Midbrain (tissue), 1 donor: ENCODE measurements around the gene CHD3.
A peak's percentile ranks its signal among the peaks of the same experiment; 100 is the strongest.

Experiments
- DNase-seq: peaks from one replicate; lab custom pipeline; 2025; lab: John Stamatoyannopoulos, UW

The CHD3 gene

GRCh38 chr17:7894226-7894625 lies 5.6 kb downstream of the CHD3 start:
- no peak for DNase-seq

GRCh38 chr17:7894866-7895265 lies 6.3 kb downstream of the CHD3 start:
- no peak for DNase-seq

DNA sequence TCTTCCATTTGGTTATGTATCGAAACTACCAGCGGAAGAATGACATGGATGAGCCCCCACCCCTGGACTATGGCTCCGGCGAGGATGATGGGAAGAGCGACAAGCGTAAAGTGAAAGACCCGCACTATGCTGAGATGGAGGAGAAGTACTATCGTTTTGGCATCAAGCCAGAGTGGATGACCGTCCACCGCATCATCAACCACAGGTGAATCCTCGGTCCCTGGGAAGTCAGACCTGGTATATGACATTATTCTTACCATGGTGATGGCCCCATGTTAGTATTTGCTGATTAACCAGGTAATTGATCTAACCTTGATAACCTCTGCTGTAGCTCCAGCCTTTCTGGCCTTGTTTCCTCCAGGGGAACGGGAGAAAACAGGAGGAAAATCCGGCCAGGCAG lies 8.5 kb downstream of the CHD3 start:
- no peak for DNase-seq

GRCh38 chr17:7897773-7898172 lies 9.2 kb downstream of the CHD3 start:
- DNase-seq, result peak; percentile 42

GRCh38 chr17:7903154-7904103 lies 14.8 kb downstream of the CHD3 start:
- no peak for DNase-seq

DNA sequence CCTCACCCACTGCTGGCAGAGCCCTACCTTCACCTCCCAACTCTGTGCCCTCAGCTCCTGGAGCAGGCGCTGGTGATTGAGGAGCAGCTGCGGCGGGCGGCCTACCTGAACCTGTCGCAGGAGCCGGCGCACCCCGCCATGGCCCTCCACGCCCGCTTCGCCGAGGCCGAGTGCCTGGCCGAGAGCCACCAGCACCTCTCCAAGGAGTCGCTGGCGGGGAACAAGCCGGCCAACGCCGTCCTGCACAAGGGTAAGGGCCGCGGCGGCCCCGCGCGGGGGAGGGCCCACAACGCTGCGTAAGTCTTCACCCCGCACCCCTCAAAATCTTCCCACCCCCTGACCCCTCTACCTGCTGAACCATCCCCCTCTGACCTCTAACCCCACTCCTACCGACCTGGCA lies 20.5 kb downstream of the CHD3 start:
- DNase-seq, result no peak

- DNase-seq, result no peak
Measured at GRCh38 chr17:7910281-7910680, 21.7 kb downstream of the CHD3 start.

DNA sequence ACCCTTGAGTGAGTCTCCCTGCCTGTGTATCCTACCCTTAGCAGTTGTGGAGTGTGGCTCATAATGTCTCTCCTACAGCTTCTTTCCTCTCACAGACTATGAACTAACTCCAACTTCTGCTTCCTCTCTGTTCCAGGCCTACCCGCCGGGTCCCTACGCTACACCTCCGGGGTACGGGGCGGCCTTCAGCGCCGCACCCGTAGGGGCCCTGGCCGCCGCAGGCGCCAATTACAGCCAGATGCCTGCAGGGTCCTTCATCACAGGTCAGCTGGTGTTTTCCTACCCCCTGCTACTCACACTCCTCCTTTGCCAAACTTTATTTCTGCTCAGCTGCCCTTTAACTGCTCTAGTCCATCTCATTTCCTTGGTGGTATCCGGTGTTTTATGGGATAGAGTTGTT lies 22.1 kb downstream of the CHD3 start:
- DNase-seq, result no peak

- DNase-seq, result no peak
Measured at GRCh38 chr17:7911116-7911515, 22.5 kb downstream of the CHD3 start.

- DNase-seq, result peak; percentile 56
Measured at GRCh38 chr17:7912927-7913524, 24.4 kb downstream of the CHD3 start.

GRCh38 chr17:7915179-7915610 lies 26.6 kb downstream of the CHD3 start:
- DNase-seq, result no peak

DNA sequence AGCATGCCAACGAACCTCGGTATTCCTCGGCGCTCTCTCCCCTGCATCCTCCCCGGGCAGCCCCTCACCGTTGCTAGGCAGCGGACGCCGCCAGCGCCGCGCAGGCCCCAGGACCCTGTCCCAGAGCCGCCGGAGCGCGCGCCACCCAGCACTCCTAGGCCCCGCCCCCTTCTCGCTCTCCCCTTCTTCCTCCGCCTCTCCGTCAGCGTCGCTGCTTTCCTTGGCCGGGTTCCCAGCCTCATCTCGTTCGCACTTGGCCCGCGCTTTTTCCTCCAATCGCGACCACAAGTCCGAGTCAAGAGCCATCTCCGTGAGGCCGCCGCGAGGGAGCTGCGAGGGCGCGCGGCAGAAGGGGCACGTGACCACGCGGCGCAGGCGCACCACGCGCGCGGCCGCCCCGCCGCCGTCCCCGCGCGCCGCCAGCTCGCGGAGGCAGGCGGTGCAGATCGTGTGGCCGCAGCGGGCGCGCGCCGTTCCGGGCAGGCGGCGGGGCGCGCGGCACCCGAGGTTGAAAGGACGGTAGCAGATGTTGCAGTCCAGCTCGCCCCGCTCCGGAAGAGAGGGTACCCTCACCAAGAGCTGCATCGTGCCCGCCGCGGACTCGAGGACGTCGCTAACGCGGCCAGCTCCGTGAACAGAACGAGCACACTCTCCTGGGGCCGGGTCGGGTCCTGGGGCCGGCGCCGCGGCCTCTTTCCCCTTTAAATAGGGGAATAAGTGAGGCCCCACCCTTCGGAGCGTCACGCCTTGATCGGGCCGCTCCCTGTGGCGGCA lies 27.2 kb downstream of the CHD3 start, which contains the start of gene RNF227:
Gene RNF227, minus strand, starts transcription at position 679 of the 774 bp plus-strand sequence. Its CDS starts 94 bp downstream, at position 585.
- DNase-seq, result peak; percentile 80

DNA sequence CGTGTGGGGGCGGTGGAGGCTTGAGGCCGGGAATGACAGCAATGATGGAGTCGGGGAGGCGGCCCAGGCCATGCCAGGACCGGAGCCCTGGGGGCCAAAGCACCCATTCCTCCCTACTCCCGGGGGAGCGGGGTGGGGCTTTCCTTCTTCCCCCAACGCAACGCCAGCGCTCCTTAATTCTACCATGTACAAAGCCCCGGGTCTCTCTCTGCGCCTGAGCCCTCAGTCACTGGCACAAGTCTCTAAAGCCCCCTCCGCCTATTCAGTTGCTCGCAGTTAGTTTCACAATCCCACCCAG lies 27.7 kb downstream of the CHD3 start:
- DNase-seq, result no peak

GRCh38 chr17:7916808-7917207 lies 28.2 kb downstream of the CHD3 start:
- no peak for DNase-seq

- no peak for DNase-seq
Measured at GRCh38 chr17:7922269-7922844, 33.8 kb downstream of the CHD3 start.

DNA sequence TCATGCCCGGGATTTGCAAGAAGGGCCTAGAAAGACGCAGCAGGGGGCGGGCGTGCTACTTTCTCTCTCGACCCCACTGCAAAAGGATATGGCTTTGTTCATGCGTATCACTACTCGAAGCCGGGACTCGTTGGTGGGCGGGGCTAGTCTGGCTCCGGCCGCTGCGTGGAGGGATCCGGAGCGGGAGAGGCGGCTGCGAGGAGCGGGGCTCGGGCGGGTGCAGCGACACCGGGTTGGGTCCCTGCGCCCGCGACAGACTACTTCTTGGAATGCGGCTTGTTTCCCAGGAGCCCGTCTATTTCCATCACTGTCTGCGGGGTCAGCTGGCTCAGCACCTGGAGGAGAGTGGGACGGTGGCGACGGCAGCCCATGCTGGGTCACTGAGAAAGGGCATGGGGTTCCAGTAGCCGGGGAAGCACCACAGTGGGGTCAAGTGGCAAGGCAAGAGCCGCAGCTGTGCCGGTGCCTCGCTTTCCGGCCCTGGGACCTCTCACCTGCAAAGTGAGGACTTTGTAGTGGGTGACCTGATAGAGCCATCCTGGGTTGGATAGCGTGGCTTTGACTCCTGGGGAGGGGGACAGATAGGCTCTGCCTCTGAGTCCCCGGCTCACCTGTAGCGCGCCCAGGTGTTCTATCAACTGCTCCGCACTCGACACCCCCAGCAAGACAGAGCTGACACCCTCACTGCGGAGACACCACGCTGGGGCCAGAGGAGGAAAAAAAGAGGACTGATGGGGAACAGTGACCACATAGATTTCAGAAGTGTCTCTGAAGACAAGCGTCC lies 34.4 kb downstream of the CHD3 start:
- peak; percentile 77 for DNase-seq

DNA sequence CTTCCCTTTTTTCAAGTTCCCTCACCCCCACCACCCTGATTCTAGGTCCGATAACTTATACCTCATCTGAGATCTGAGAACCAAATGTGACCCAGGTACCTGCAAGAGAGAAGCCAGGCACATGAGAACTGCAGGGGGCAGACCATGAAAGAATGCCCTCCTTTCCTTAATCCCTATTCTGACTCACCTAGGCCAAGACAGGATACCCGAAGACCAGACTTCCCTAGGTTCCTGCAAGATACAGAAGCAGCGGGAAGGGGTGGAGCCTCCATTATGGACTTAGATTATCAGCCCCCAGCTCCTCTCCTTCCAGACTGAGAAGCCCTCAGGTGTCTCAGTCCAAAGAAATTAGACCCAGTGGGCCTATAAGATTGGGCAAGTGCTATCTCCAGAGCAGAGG lies 39.0 kb downstream of the CHD3 start:
- DNase-seq, result no peak

GRCh38 chr17:7929158-7930023 lies 40.8 kb downstream of the CHD3 start, which contains the start of gene KCNAB3:
KCNAB3 (minus strand) TSS chr17:7929856; CDS start chr17:7929435, 421 bp downstream.
- peak; percentile 36 for DNase-seq

DNA sequence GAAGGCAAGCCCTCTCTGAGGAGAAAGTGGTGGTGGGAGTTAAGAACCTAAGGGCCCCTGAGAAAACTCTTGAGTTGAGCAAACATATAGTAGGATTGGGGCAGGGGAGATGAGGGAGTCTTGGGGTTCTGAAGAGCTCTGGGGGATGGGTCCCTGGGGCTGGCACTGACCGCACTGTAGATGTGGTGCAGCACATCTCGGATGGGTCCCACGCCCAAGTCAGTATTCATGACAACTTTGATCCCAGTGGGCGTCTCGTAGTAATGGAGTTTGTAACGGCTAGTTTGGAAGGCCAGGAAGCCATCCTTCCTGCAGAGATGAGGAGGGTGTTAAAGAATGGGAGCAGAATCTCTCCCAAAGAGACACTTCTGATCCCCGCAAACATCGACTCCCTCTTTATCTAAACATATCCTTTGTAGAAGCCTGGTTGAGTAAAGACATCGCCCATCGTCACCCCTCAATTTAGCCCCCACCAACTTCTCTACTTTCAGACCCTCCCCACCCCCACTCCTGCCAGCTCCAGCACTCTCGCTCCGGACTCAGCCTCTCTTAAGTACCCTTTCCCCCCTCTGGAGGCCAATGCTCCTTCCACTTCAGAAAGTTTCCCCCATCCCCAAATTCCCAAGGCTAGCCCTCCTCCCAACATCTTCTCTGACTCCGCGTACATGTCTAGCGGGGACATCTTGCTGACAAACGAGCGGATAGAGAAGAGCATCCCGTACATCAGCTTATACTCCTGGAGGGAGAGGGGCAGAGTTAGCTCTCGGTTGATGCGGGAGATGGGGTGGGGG lies 42.4 kb downstream of the CHD3 start:
- no peak for DNase-seq
